Keratinocyte (primary cell): ENCODE data around the gene TTLL5.

Experiments
- CTCF ChIP-seq, 3 experiments: IDR thresholded peaks in 1 of 3; conservative IDR thresholded peaks in 1 of 3; optimal IDR thresholded peaks in 1 of 3; 2 replicates in 2 of 3; 3 replicates in 1 of 3; pipeline versions ENCODE3 to v1.5.1; 2011; ENCODE audit warnings: low read length in 3 of 3, mild to moderate bottlenecking in 3 of 3, moderate library complexity in 2 of 3, control low read depth in 1 of 3, inconsistent platforms in 1 of 3; ENCODE audit not compliant: insufficient read depth in 2 of 3; ENCODE audit errors: extremely low read depth in 1 of 3
- EZH2 ChIP-seq: IDR thresholded peaks from one replicate; pipeline ENCODE4 v1.6.1; 2012; ENCODE audit warnings: inconsistent platforms, mild to moderate bottlenecking, low read length, moderate library complexity

GRCh38 chr14:75913183-75913582, 252.1 kb downstream of the TTLL5 start:
- no peak for TF ChIP-seq CTCF (optimal IDR thresholded peaks at IDR 0.05 in 1 of 3, IDR thresholded peaks at IDR 0.05 in 1 of 3, conservative IDR thresholded peaks at IDR 0.05 in 1 of 3; ENCODE audit: extremely low read depth in 1 of 3, insufficient read depth in 2 of 3, low read length in 3 of 3)
- TF ChIP-seq EZH2 = no peak
